Glomerular endothelial cell (primary cell): ENCODE measurements around the gene FMNL1. TPM values are rescaled to one million over a fixed set of nuclear protein-coding genes. Genes with fewer than 3 reads are reported as not detected.

Experiments
- DNase-seq: peaks from one replicate; pipeline ENCODE4 v3.0.0-alpha.2; 2011; ENCODE audit warnings: low read depth, low spot score; ENCODE audit errors: extremely low read depth
- total RNA-seq: library from RNA; depleted of rRNA; stranded (reverse); fragments of >200 nt; gene quantifications from 2 replicates; pipeline ENCODE4 v1.2.3, GENCODE V29; 2015

The FMNL1 gene
- total RNA-seq, 1 donor from 2014 or later: 3.4 TPM

GRCh38 chr17:45222996-45223538 lies 1.4 kb downstream of the FMNL1 start:
- no peak for DNase-seq

- no peak for DNase-seq
These were observed 2.1 kb downstream of the FMNL1 start for GRCh38 chr17:45223539-45224528.

- DNase-seq: no peak
These were observed 3.0 kb downstream of the FMNL1 start for GRCh38 chr17:45224671-45225050.

DNA sequence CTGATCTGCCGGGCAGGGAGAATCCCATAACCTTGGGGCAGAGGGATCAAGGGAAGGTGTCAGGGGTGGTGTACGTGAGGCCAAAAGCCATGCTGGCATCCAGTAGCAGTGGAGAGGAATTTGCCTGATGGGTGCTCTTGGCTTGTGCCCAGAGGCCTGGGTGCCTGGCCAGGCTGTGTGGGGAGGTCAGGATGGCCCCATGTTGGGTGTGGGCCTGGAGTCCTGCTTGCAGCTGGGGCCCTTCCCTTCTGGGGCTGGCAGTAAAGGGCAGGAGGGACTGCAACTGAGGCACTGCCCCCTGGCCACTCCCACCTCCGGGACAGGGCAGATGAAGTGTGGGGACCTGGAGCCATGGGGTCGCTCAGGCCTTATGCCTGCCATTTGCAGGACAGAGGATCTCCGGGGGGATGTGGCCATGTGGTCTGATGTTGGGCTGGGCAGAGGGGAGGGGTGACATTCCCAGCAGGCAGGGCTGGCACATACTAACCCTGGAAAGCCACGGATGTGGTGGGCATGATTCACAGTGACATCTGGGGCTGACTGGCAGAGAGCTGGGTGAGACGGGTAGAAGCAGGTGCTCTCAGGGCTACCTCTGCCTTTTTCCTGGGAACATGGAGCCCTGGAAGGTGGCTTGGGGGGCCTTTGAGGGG lies 3.5 kb downstream of the FMNL1 start:
- no peak for DNase-seq

DNA sequence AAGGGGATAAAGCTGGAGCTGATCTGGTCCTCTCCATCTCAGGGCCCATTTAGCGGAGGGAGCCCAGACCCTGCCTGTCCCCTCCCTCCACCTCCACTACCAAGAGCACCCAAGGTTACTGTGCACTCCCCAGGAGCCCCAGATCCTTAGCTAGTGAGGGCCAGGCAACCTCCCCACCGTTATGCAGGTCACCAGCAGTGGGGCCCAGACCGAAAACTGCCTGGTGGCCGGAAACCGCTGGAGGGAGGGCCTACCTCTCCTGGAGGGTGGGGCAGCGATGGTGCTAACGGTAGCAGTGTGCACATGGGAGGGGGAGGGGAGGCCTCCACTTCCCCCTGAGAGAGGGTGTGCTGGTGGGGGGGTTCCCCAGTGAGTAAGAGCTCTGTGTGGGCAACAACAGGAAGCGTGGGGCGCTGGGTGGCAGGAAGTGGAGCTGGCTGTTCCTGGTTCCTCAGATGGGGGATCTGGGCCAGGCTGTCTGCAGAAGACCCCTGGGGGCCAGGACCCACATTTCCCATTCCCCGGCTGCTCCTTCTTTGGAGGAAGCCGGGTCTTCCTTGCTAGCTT lies 4.4 kb downstream of the FMNL1 start:
- no peak for DNase-seq

DNA sequence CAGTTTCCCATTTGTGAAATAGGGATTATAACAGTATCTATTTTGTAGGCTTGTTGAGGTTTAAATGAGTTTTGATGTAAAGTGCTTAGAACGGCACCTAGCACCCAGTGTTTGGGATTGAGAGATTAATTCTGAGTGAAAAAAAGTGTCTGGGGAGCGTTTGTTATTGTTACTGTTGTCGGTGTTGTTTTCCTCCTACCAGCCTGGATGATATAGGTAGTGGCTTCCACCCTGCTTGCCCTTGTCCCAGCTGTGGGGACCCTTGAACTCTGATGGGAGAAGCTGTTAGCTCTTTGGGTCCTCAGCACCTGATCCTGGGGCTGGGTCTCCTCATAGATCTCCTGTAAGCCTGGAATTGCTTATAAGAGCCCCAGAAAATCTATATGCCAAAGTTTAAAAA lies 4.9 kb downstream of the FMNL1 start:
- no peak for DNase-seq

- no peak for DNase-seq
These were observed 5.6 kb downstream of the FMNL1 start for GRCh38 chr17:45227101-45227925.

DNA sequence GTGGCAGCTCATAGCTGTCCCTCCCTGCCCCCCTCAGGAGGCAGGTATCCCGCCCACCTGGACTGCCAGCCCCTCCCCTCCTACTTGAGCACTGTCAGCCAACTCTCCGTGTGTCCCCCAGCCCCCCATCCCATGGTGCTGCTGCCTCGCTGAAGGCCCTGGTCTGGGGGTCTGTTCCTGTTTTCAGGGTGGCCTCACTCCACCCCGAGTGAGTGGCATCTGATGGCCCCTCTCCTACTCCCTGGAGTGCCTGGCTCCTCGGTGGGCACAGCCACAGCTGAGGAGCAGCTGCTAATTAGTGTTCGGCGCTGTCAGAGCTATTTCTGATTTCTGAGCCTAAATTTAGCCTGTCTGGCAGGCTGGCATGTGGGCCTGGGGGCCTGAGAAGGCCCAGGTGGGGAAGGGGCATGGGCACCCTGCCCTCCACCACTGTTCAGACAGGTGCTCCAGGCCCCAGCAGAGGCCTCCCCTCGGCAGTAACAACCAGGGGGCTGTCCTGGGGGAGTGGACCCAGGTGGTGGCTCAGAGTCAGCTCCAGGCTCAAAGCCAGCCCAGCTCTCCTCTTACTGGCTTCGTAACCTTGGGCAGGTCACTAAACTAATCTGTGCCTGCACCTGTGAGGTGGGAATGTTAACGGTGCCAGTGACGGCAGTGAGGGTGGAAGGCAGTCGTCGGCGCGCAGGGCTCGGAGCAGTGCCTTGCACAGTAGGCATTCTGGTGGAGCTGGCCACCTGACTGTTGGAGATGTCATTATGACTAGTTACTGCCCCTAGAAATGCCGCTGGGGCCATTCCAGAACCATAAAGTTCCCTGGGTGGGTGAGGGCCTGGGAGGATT lies 6.5 kb downstream of the FMNL1 start:
- no peak for DNase-seq

GRCh38 chr17:45228763-45229539 lies 7.3 kb downstream of the FMNL1 start:
- DNase-seq: no peak

GRCh38 chr17:45229681-45230409 lies 8.2 kb downstream of the FMNL1 start:
- no peak for DNase-seq

DNA sequence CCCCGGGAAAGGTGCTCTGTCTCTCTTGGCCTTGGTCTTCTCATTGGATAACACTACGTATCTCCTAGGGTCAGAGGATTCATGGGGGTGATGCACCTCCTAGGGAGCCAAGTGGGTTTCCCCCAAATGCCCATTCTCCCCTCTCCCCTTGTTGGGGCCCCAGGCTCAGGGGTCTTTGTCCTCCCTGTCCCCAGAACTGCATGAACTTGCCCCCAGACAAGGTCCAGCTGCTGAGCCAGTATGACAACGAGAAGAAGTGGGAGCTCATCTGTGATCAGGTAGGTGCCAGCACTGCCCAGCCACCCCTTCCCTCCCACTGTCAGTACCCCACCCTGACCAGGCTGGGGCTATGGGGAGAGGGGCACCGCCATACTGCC lies 8.7 kb downstream of the FMNL1 start:
- no peak for DNase-seq

- no peak for DNase-seq
These were observed 9.2 kb downstream of the FMNL1 start for GRCh38 chr17:45230787-45231480.

DNA sequence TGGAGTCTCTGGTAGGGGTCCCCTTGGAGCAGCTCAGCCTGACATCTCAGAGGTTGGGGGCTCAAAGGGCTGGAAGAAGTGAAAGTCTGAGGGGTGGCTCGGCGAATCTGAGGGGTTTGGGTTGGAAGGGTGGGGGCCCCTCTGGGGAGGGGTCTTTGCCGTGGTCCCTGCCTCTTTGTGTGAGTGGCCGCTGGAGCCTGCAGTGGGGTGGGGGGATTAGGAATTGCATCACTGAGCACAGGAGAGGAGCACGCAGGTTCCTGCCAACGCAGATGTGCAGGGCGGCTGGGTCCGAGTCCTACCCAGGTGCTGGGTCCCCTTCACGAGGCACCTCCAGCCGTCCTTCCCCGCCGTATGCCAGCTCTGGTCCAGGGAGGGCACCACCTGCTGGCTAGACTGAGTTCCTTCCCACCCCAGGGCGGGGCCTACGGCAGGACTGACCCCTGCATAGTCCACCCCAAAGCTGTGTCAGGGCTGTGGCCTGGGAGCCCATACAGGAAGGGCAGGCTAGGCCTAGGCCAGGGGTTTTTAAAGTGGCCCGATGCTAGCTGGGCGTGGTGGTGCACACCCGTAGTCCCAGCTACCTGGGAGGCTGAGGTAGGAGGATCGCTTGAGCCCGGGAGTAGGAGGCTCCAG lies 9.9 kb downstream of the FMNL1 start:
- no peak for DNase-seq

DNA sequence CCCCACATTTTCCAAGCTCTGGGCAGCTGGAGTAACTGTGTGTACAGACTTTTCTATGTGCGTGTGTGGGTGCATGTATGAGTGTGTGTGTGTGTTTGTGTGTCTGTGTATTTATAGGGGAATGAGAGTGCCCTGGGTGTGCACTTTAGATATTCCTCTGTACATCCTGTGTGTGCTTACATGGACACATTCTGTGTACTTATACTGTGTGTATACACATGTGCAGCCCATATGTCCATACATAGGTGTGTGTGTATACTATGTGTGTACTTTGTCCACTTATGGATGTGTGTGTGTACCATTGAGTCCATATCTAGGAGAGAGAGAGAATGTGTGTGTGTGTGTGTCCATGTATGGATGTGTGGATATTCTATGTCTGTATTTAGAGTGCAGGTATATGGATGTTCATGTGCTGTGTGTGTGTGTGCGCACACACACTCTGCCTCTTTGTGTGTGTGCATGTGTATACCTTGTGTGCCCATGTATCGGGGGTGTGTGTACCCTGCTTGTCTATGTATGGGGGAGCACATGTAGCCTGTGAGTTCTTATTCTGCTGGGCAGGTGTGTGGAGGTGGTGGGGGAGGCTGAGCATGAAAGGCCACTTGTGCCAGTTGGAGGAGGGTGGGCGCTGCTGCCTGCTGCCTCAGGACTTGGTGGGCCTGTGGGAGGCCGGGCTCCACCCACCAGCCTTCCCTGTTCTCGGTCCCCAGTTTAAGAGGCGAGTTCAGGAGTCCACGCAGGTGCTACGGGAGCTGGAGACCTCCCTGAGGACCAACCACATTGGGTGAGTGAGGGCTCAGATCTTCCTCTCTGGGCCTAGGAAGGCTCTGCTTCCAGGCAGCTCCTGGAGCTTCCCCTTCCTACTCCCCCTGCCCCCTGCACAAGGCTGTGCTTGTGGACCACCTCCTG lies 11.1 kb downstream of the FMNL1 start:
- DNase-seq: no peak

DNA sequence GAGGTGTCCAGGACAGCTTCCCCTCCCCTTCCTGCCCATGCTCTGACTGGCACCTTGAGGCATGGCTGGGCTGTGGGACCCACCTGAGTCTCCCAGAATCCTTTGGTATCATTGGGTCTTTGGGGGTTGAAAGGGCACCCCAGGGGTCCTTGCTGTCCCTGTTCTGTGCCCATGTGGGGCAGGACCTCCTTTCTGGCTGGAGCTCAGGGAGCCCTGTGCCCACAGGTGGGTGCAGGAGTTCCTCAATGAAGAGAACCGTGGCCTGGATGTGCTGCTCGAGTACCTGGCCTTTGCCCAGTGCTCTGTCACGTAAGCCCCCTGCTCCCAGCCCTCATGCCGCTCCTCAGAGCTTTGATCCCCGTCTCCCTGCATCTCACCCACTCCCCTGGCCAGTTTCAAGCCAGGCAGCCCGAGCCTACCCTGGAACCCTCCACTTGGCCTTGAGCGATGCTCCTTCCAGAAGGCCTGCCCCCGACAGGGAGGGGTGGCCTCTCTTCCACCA lies 11.8 kb downstream of the FMNL1 start:
- DNase-seq: no peak
